ENCODE data around the gene TMC3. TPM values are rescaled to one million over a fixed set of nuclear protein-coding genes. Genes with fewer than 3 reads are reported as not detected.

The TMC3 gene
- total RNA-seq, 1 donor from 2014 or later = not detected

DNA sequence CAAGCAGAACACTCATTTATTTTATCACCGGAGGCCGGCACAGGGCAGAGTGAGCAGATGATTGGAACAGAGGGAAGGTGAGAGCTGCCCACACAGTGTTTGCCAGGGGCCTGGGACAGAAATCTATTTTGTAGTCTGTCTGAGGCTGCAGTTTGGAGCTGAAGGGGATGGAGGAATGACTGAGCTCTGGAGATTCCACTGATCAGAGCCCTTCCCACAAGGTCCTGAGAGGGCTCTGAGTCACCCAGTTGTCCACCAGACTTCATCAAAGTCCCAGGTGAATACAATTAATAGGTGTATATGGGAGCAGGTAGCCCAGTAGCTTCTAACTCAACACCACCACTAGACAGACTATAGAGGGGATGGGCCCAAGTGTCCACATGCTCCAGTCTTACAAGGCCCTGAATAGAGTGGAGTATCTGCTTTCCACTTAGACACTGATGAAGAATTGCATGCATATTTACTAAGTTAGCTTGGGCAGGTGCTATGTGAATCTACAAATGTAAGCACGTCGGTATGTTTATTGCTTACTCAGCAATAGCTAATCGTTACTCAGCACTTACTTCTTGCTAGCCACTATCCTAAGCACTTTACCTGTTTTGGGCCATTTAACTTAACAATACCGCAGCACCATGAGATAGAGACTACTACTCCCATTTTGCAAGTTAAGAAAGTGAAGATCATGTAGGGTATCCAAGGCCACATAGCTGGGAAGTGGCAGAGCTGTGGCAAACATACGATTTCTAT, 47.4 kb downstream of the TMC3 start:
- Mint-ChIP-seq H3K27ac (ENCODE audit: unreplicated experiment) (peak overlapping the region; percentile 90), H3K4me1 (ENCODE audit: low read depth) (peaks cover 69% of the 10 kb centered on the region), H3K9me3 (ENCODE audit: low read depth) (no peaks in the 10 kb centered on the region), H3K36me3 (ENCODE audit: low read depth) (peaks cover 2% of the 10 kb centered on the region), H3K4me3 (ENCODE audit: unreplicated experiment) (no peak overlapping the region), H3K27me3 (ENCODE audit: low read depth) (no peaks in the 10 kb centered on the region)
- TF ChIP-seq, protein P1, sequence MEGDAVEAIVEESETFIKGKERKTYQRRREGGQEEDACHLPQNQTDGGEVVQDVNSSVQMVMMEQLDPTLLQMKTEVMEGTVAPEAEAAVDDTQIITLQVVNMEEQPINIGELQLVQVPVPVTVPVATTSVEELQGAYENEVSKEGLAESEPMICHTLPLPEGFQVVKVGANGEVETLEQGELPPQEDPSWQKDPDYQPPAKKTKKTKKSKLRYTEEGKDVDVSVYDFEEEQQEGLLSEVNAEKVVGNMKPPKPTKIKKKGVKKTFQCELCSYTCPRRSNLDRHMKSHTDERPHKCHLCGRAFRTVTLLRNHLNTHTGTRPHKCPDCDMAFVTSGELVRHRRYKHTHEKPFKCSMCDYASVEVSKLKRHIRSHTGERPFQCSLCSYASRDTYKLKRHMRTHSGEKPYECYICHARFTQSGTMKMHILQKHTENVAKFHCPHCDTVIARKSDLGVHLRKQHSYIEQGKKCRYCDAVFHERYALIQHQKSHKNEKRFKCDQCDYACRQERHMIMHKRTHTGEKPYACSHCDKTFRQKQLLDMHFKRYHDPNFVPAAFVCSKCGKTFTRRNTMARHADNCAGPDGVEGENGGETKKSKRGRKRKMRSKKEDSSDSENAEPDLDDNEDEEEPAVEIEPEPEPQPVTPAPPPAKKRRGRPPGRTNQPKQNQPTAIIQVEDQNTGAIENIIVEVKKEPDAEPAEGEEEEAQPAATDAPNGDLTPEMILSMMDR (IDR thresholded peaks at IDR 0.05) = no peak
- DNase-seq (ENCODE audit: low spot score) = no peak

DNA sequence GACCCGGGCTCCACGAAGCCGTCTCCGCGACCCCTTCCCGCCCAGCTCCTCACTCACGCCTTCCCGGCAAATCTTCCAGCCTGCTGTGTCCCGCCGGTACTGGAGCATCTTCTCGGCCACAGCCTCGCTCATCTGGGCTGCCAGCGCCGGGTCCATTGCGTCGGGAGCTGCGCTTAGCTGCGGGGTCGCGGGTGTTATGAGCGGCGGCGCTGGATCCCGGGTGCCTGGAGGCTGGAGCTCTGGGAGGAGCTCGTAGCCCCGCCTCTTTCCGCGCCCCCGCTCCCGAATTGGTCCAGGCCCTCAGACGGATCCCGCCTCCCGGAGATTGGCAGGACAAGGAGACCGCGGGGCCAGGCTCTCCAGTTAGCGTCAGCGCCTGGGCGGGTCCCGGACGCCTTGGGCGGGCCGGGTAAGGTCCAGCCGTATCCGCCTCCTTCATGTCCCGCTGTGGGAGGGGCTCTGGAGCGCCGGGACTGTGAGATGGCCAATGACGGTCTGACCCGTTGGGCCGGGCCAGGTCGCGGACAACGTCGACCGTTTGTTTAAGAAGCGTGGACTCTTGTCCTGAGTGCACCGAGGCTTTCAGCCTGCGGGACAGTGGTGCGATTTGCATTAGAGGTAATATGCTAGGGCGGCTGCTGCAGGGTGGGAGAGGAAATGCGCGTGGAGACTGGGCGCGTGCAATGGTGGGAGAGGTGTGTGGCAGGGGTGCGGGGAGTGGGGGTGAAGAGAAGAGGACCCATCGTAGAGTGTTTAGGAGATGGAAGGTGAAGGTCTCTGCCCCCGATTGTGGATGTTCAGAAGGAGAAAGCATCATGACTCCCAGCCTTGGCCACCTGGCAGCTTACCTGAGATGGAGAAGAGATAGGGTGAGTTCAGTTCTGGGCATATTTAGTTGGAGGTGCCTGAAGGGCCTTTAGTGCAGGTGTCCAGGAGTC, 49.8 kb downstream of the TMC3 start, which contains the start of gene STARD5:
Gene STARD5, minus strand, starts transcription at position 198 of the 938 bp plus-strand sequence. Its CDS starts 42 bp downstream, at position 156.
- peaks cover 54% of the 10 kb centered on the region for H3K4me1 Mint-ChIP-seq (ENCODE audit: low read depth)
- peak within 1 kb of the TSS; percentile 88 for H3K27ac Mint-ChIP-seq (ENCODE audit: unreplicated experiment)
- TF ChIP-seq, protein P1 (IDR thresholded peaks at IDR 0.05) = no peak
- peak; percentile 99 for DNase-seq (ENCODE audit: low spot score)
- H3K36me3 Mint-ChIP-seq (ENCODE audit: low read depth) = peaks cover 5% of the 10 kb centered on the region
- peak within 1 kb of the TSS; percentile 96 for H3K4me3 Mint-ChIP-seq (ENCODE audit: unreplicated experiment)
- H3K27me3 Mint-ChIP-seq (ENCODE audit: low read depth) = no peaks in the 10 kb centered on the region
- no peaks in the 10 kb centered on the region for H3K9me3 Mint-ChIP-seq (ENCODE audit: low read depth)

DNA sequence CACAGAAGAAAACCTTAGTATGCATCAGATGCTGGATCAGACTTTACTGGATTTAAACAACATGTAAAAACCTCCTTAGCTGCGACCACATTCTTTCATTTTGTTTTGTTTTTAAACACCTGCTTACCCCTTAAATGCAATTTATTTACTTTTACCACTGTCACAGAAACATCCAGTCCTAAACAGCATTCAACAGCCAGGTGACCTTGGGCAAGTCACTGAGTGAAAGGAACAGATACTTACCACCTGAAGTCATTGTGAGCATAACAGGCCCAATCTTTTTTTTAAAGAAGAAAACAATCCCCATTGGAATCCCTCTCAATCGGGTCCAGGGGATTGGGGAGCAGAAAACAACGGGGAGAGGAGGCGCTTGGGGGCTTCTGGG, 50.5 kb downstream of the TMC3 start:
- Mint-ChIP-seq H3K9me3 (ENCODE audit: low read depth) (no peaks in the 10 kb centered on the region), H3K36me3 (ENCODE audit: low read depth) (peaks cover 10% of the 10 kb centered on the region), H3K4me1 (ENCODE audit: low read depth) (peaks cover 50% of the 10 kb centered on the region), H3K27ac (ENCODE audit: unreplicated experiment) (no peak overlapping the region), H3K27me3 (ENCODE audit: low read depth) (no peaks in the 10 kb centered on the region), H3K4me3 (ENCODE audit: unreplicated experiment) (peak overlapping the region; percentile 96)
- no peak for DNase-seq (ENCODE audit: low spot score)
- TF ChIP-seq, protein P1 (IDR thresholded peaks at IDR 0.05) = no peak

DNA sequence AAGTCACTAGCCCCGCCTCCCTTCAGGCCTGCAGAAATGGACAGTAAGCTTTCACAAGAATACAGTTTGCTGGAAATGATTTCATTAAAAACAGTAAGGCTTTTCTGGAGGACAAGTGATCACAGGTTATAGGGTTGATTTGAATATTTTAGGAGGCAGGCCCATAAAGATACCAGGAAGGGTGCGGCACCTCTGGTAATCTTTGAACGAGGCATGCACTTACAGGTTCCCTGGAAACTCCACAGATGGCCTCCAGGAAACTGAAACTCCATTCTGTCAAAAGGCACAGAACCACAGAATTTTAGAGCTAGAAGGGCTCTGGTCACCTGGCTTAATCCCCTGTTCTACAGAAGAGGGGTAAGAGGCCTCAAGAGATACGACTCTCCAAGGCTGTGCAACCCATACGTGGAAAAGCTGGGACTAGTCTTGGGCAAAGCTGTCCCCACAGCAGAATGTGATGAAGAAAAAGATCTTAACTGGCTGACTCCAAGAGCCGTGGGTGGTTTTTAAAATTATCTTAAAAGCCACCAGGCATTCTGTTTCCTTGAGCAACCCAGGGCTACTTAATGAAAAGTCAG, 51.2 kb downstream of the TMC3 start:
- Mint-ChIP-seq H3K4me1 (ENCODE audit: low read depth) (peaks cover 44% of the 10 kb centered on the region), H3K36me3 (ENCODE audit: low read depth) (peaks cover 14% of the 10 kb centered on the region), H3K27ac (ENCODE audit: unreplicated experiment) (no peak overlapping the region), H3K9me3 (ENCODE audit: low read depth) (no peaks in the 10 kb centered on the region), H3K4me3 (ENCODE audit: unreplicated experiment) (peak overlapping the region; percentile 12), H3K27me3 (ENCODE audit: low read depth) (no peaks in the 10 kb centered on the region)
- TF ChIP-seq, protein P1 (IDR thresholded peaks at IDR 0.05) = no peak
- no peak for DNase-seq (ENCODE audit: low spot score)

- no peaks in the 10 kb centered on the region for H3K27me3 Mint-ChIP-seq (ENCODE audit: low read depth)
- DNase-seq (ENCODE audit: low spot score) = no peak
- peaks cover 33% of the 10 kb centered on the region for H3K4me1 Mint-ChIP-seq (ENCODE audit: low read depth)
- peaks cover 14% of the 10 kb centered on the region for H3K36me3 Mint-ChIP-seq (ENCODE audit: low read depth)
- no peaks in the 10 kb centered on the region for H3K9me3 Mint-ChIP-seq (ENCODE audit: low read depth)
- TF ChIP-seq, protein P1 (IDR thresholded peaks at IDR 0.05) = no peak
- H3K27ac Mint-ChIP-seq (ENCODE audit: unreplicated experiment) = no peak overlapping the region
- no peak overlapping the region for H3K4me3 Mint-ChIP-seq (ENCODE audit: unreplicated experiment)
These were observed 52.3 kb downstream of the TMC3 start for GRCh38 chr15:81321667-81322066.
